HG03378 (cell line): ENCODE results near the gene PHKG2.

Source experiments
- ATAC-seq: cut with Tn5 transposase; IDR thresholded peaks from one replicate; pipeline ENCODE4 v1.9.1; 2021; ENCODE audit warnings: mild to moderate bottlenecking, moderate library complexity; ENCODE audit not compliant: unreplicated experiment

The PHKG2 gene

GRCh38 chr16:30793508-30794069, 45.4 kb downstream of the PHKG2 start:
- no peak for ATAC-seq

GRCh38 chr16:30794634-30795033, 46.4 kb downstream of the PHKG2 start:
- ATAC-seq = no peak

- ATAC-seq = no peak
Measured at GRCh38 chr16:30797670-30798309, 49.6 kb downstream of the PHKG2 start.
